ENCODE measurements around the gene GDPD4. TPM values are rescaled to one million over a fixed set of nuclear protein-coding genes. Genes with fewer than 3 reads are reported as not detected.
"Not testable (repeated sequence)": the region's sequence is repeated elsewhere in the genome, so short reads cannot be mapped to it uniquely, and the experiment has no call there.

The GDPD4 gene
- total and polyA plus RNA-seq, 12 donors: not detected

DNA sequence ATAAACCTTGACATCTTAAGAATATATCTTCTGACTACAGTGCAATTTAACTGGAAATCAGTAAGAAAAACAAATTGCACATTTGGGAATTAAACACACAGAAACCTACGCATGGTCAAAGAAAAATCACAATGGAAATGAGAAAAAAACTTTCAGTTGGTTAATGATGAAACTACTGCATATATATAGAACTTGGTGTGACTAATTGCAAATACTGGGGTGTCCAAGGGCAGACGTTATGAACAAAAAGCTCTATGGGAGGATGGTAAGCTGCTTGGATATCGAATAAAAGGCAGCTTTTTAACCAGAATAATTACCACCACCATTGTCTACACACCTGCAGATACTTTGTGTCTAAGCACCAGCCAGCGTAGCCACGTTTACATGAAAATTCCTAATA lies 791 bp downstream of the GDPD4 start:
- intact Hi-C loops (cut with DNase I): no loop called here
- H3K27ac ChIP-seq: no peak overlapping the region
- no peaks in the 10 kb centered on the region for H3K9me3 ChIP-seq
- H3K4me3 ChIP-seq: no peak overlapping the region
- TF ChIP-seq, protein P1, sequence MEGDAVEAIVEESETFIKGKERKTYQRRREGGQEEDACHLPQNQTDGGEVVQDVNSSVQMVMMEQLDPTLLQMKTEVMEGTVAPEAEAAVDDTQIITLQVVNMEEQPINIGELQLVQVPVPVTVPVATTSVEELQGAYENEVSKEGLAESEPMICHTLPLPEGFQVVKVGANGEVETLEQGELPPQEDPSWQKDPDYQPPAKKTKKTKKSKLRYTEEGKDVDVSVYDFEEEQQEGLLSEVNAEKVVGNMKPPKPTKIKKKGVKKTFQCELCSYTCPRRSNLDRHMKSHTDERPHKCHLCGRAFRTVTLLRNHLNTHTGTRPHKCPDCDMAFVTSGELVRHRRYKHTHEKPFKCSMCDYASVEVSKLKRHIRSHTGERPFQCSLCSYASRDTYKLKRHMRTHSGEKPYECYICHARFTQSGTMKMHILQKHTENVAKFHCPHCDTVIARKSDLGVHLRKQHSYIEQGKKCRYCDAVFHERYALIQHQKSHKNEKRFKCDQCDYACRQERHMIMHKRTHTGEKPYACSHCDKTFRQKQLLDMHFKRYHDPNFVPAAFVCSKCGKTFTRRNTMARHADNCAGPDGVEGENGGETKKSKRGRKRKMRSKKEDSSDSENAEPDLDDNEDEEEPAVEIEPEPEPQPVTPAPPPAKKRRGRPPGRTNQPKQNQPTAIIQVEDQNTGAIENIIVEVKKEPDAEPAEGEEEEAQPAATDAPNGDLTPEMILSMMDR (IDR thresholded peaks at IDR 0.05): no peak
- no peaks in the 10 kb centered on the region for H3K4me1 ChIP-seq
- H3K27me3 ChIP-seq: no peaks in the 10 kb centered on the region
- no peak for DNase-seq
- ATAC-seq: no peak
- WGBS, 2 donors: 77% methylated on average over 5 of the region's 5 CpGs
- no peaks in the 10 kb centered on the region for H3K36me3 ChIP-seq

DNA sequence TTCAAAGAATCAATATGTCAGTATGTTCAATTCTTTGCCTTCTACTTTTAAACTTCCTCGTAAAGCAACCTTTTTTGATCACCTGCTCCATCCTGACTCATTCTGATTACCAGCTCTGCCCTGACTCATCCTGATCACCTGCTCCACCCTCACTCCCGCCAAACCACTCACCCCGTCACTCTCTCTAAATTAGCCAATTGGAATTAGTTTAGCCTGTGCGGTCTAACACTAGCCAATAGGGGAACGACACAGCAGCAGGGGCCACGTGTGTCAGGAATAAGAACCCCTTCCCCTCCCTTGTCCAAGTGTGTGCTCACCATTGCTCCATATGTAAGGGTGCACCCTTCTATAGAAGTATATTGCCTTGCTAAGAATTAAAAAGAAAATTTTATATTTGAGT lies 1.5 kb downstream of the GDPD4 start:
- H3K4me3 ChIP-seq; DNase-seq; H3K27ac ChIP-seq; ATAC-seq; H3K9me3 ChIP-seq; H3K27me3 ChIP-seq; intact Hi-C loops (cut with DNase I); H3K36me3 ChIP-seq; H3K4me1 ChIP-seq: not testable (repeated sequence)
- 86 to 87% methylated on average over 6 of the region's 6 CpGs for WGBS, 2 donors

DNA sequence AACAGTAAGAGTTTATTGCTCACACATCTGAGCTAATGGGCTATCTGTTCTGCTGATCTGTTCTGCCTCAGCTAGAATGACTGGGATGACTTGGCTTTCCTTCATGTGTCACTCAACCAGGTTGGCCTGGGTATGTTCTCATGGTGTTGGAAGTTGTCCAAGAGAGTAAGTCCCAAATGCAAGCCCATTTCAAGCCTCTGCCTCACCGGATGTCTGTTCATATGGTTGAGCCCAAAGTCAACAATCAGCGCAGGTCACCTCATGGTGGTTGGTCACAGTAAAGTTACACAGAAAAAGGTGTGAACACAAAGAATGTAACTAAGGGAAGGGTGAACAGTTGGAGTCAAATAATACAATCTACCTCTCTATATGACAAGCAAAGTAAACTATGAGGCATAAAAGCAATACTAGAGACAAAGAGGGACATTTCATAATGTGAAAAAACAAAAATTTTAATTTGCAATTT lies 1.9 kb downstream of the GDPD4 start:
- H3K4me1 ChIP-seq: no peaks in the 10 kb centered on the region
- WGBS, 2 donors: 54 to 81% methylated on average over 2 of the region's 2 CpGs
- no peaks in the 10 kb centered on the region for H3K9me3 ChIP-seq
- DNase-seq (no peak), ATAC-seq (no peak)
- H3K27ac ChIP-seq: no peak overlapping the region
- H3K27me3 ChIP-seq: no peaks in the 10 kb centered on the region
- TF ChIP-seq, protein P1 (IDR thresholded peaks at IDR 0.05): no peak
- H3K4me3 ChIP-seq: no peak overlapping the region
- no peaks in the 10 kb centered on the region for H3K36me3 ChIP-seq
- intact Hi-C loops (cut with DNase I): no loop called here

DNA sequence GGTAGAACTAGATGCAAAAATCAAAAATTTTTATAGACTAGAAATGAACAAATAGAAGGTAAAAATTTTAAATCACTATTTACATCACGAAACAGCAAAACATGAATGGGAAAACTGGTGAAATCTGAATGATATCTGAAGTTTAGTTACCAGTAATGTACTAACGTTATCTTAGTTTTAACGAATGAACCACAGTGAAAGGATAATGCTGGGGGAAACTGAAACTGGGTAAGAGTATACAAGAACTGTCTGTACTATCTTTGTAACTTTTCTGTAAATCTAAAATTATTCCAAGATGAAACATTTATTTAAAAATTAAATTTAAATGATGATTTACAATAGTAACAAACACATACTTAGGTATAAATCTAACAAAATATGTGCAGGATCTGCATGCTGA lies 7.4 kb downstream of the GDPD4 start:
- Histone ChIP-seq H3K4me3 (no peak overlapping the region), H3K27me3 (peaks cover 0 to under 1% (median 0%) of the 10 kb centered on the region in 7 donors), H3K27ac (no peak overlapping the region), H3K4me1 (no peaks in the 10 kb centered on the region), H3K36me3 (no peaks in the 10 kb centered on the region), H3K9me3 (peaks cover 0 to 11% (median 0%) of the 10 kb centered on the region in 11 donors)
- WGBS, 2 donors: 86 to 96% methylated on average over 3 of the region's 3 CpGs
- DNase-seq (no peak), ATAC-seq (no peak)
- TF ChIP-seq, protein P1 (IDR thresholded peaks at IDR 0.05): no peak
- intact Hi-C loops (cut with DNase I): no loop called here

DNA sequence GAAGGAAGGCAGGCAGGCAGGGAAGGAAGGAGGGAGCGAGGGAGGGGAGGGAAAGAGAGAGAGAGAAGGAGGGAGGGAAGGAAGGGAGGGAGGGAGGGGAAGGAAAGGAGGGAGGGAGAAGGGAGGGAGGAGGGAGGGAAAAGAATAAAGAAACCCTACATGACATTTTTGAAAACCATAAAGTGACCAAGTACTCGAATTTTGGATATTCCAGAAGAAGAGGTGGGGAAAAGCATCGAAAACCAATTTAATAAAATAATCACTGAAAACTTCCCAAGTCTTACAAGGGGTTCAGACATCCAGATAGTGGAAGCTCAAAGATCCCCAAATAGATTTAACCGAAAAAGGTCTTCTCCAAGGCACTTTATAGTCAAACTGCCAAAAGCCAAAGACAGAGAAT lies 11.7 kb downstream of the GDPD4 start:
- no peak overlapping the region for H3K4me3 ChIP-seq
- WGBS, 2 donors: 80 to 84% methylated on average over 4 of the region's 4 CpGs
- H3K9me3 ChIP-seq: peaks cover 0 to 11% (median 0%) of the 10 kb centered on the region in 11 donors
- no peak for ATAC-seq
- TF ChIP-seq, protein P1 (IDR thresholded peaks at IDR 0.05): no peak
- no peak for DNase-seq
- H3K4me1 ChIP-seq: no peaks in the 10 kb centered on the region
- peaks cover 0 to 16% (median 3%) of the 10 kb centered on the region in 7 donors for H3K27me3 ChIP-seq
- no peak overlapping the region for H3K27ac ChIP-seq
- intact Hi-C loops (cut with DNase I): no loop called here
- H3K36me3 ChIP-seq: no peaks in the 10 kb centered on the region
